Mammary epithelial cell (primary cell): ENCODE measurements around the gene TMEM74B.

Experiments
- CTCF ChIP-seq, 2 donors: IDR thresholded peaks in 1 of 2; conservative IDR thresholded peaks in 1 of 2; 2 replicates each; pipeline ENCODE4 v1.5.1; 2011 to 2012; ENCODE audit warnings: inconsistent platforms in 2 of 2, low read length in 2 of 2, mild to moderate bottlenecking in 2 of 2, control low read depth in 1 of 2, low read depth in 1 of 2; ENCODE audit not compliant: insufficient read depth in 1 of 2; ENCODE audit errors: extremely low read depth in 1 of 2
- EZH2 ChIP-seq: IDR thresholded peaks from 2 replicates; pipeline ENCODE4 v1.6.1; 2012; ENCODE audit warnings: low read length, inconsistent platforms, borderline replicate concordance

GRCh38 chr20:1137236-1137635 lies 47.5 kb downstream of the TMEM74B start:
- TF ChIP-seq CTCF (conservative IDR thresholded peaks at IDR 0.05 in 1 of 2, IDR thresholded peaks at IDR 0.05 in 1 of 2; ENCODE audit: extremely low read depth in 1 of 2, insufficient read depth in 1 of 2, low read depth in 1 of 2, low read length in 2 of 2) (no peak), EZH2 (no peak)
